Right renal pelvis (tissue), 4 donors: ENCODE results near the gene POLK. TPM values are rescaled to one million over a fixed set of nuclear protein-coding genes. Genes with fewer than 3 reads are reported as not detected.
"Not testable (repeated sequence)": the region's sequence is repeated elsewhere in the genome, so short reads cannot be mapped to it uniquely, and the experiment has no call there.

Experiments used
- DNase-seq, 4 donors: peaks; one replicate each; pipeline ENCODE4 v3.0.0-alpha.2; 2013; ENCODE audit warnings: low read depth in 4 of 4, low spot score in 3 of 4, missing footprints in 1 of 4
- polyA plus RNA-seq, 4 donors: library from polyadenylated mRNA; unstranded; fragments of 120-200 nt; gene quantifications; one replicate each; pipeline ENCODE4 v1.2.1, GENCODE V29; 2013; ENCODE audit not compliant: insufficient read length in 4 of 4

The POLK gene
- 10 to 100 TPM; 25.2 to 33.6 (median 32.6) TPM for polyA plus RNA-seq

- DNase-seq, result peak; percentile 93 to 99 (median 96)
Observed at GRCh38 chr5:75511435-75512382, at the start of gene POLK, which contains the start of gene CERT1. TSS of gene POLK (plus strand) at chr5:75511891. TSS of gene CERT1 (minus strand) at chr5:75511629. CDS start at chr5:75511207, 422 bp downstream.

DNA sequence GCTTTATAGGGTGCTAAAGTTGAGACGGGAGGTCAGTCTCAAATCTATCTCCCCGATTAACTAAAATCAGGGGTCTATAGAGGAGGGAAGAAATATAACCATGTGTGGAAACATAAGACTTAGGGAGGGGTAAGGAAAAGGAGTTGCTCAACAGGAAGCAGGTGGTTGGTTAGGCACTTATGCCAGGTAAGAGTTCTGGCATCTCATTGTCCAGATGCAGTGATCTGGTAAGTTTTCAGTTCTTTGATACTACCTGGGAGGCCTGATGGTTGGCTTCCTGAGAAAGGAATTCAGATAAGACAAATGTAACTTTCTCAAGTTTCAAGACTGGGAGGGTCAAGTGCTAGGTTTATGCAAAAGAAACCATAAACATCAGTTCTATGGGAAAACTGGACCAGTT is 48.0 kb upstream of the POLK start:
- DNase-seq, result no peak

GRCh38 chr5:75465480-75465879 is 46.2 kb upstream of the POLK start:
- DNase-seq, result no peak

- DNase-seq, result no peak
Observed at GRCh38 chr5:75466006-75466716, 45.5 kb upstream of the POLK start.

GRCh38 chr5:75468593-75468992 is 43.1 kb upstream of the POLK start:
- DNase-seq, result no peak

DNA sequence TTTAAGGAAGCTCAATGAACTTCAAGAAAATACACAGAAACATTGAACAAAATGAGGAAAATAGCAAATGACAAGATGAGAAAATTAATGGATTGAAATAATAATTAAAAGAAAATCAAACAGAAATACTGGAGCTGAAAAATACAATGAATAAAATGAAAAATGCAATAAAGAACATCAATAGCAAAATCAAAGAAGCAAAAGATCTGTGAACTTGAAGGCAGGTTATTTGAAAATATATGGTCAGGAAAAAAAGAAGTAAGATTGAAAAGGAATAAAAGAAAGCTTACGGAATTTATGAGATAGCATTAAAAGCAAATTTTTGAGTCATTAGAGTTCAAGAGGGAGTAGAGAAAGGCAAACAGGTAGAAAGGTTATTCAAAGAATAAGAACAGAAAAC is 42.7 kb upstream of the POLK start:
- DNase-seq, result no peak

GRCh38 chr5:75471193-75471592 is 40.5 kb upstream of the POLK start:
- no peak for DNase-seq

GRCh38 chr5:75472973-75473372 is 38.7 kb upstream of the POLK start:
- DNase-seq, result no peak

DNA sequence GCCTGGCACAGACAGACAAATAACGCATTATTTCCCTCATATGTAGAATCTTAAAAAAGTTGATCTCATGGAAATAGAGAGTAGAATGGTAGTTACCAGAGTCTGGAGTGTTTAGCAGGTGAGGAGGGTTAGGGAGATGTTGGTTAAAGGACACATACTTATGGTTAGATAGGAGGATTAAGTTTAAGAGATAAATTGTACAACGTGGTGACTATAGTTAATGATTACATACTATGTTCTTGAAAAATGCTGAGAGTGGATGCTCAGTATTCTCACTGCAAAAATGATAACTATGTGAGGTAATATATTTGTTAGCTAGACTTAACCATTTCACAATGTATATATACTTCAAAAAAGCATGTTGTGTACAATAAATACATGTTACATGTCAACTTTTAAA is 38.2 kb upstream of the POLK start:
- no peak for DNase-seq

GRCh38 chr5:75475364-75475763 is 36.3 kb upstream of the POLK start:
- no peak for DNase-seq

DNA sequence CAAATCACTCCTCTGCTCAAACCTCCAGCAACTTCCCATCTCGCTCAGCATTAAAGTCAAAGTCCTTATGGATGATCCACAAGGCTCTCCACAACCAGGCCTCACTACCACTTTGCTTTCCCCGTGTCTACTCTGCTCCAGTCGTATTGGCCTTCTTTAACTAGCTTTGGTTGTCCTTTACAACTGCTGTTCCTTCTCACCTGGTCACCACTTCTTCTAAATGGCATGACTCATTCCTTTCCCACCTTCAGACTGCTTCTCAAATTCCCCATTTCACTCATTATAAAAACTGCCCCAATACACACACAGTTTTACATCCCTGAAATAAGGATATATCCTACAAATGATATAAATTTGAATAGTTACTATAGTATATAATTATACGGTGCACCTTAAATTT is 30.7 kb upstream of the POLK start:
- no peak for DNase-seq

- DNase-seq, result no peak
Observed at GRCh38 chr5:75482482-75482881, 29.2 kb upstream of the POLK start.

DNA sequence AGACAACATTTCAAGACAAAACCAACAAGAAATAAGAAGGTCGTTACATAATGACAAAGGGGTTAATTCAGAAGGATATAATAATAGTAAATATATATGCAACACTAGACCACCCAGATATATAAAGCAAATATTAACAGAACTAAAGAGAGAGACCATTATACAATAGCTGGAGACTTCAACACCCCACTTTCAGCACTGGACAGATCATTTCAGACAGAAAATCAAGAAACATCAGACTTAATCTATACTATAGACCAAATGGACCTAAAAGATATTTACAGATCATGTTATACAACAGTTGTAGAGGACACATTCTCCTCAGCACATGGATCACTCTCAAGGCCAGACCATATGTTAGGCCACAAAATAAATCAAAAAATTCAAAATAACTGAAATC is 27.1 kb upstream of the POLK start:
- DNase-seq, result no peak

DNA sequence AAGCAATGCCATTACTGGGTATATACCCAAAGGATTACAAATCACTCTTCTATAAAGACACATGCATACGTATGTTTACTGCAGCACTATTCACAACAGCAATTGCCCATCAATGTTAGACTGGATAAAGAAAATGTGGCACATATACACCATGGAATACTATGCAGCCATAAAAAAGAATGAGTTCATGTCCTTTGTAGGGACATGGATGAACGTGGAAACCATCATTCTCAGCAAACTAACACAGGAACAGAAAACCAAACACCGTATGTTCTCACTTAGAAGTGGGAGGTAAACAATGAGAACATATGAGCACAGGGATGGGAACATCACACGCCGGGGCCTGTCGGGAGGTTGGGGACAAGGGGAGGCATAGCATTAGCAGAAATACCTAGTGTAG is 21.8 kb upstream of the POLK start:
- not testable (repeated sequence) for DNase-seq

GRCh38 chr5:75491621-75492020 is 20.1 kb upstream of the POLK start:
- no peak for DNase-seq

- no peak for DNase-seq
Observed at GRCh38 chr5:75496026-75496425, 15.7 kb upstream of the POLK start.

- no peak for DNase-seq
Observed at GRCh38 chr5:75498208-75498777, 13.4 kb upstream of the POLK start.

DNA sequence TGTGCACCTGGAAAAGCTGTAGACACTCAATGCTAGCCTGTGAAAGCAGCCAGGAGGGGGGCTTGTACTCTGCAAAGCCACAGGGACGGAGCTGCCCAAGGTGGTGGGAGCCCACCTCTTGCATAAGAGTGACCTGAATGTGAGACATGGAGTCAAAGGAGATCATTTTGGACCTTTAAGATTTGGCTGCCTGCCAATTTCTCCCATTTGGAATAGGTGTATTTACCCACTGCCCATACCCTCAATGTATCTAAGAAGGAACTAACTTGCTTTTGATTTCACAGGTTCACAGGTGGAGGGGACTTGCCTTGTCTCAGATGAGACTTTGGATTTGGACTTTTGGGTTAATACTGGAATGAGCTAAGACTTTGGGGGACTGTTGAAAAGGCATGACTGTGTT is 12.8 kb upstream of the POLK start:
- not testable (repeated sequence) for DNase-seq

- DNase-seq, result not testable (repeated sequence)
Observed at GRCh38 chr5:75505112-75505511, 6.6 kb upstream of the POLK start.

GRCh38 chr5:75507841-75508240 is 3.9 kb upstream of the POLK start:
- DNase-seq, result no peak

DNA sequence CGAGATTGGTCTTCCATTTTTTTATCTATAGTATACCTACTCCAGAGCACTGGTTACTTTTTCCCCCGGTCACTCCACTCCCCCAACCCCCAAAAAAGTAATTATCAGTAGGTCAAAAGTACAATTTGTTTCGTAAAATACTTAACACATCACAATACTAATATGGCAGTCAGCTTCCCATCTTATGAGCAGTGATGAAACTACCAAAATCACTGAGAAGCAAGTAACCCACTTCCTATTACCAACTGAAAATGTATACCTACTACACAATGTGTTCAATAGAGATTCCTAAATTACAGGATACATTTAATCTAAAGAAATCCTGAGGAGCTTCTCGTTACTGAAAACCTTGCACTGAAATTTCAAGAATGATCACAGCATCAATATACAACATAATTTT is 2.1 kb upstream of the POLK start:
- no peak for DNase-seq
